Thoracic aorta (tissue), 2 donors: ENCODE measurements around the gene ZNF597. TPM values are rescaled to one million over a fixed set of nuclear protein-coding genes. Genes with fewer than 3 reads are reported as not detected.

Experiments used
- ATAC-seq: fragments of 150-250 bp; one replicate; pipeline ENCODE4 v1.8.0; 2017; ENCODE audit warnings: low read depth; ENCODE audit not compliant: insufficient number of reproducible peaks, low FRiP score
- DNase-seq: peaks from one replicate; pipeline ENCODE4 v3.0.0-alpha.2; 2020; ENCODE audit warnings: low spot score
- H3K27ac ChIP-seq, 2 donors: fragments of 200-600 bp; sonication (generic); 1 replicate in 1 of 2; 2 replicates in 1 of 2; pipeline ENCODE4 v1.5.1; 2016; ENCODE audit warnings: mild to moderate bottlenecking in 2 of 2, moderate library complexity in 2 of 2
- H3K27me3 ChIP-seq: fragments of 200-600 bp; sonication (generic); replicated peaks from 2 replicates; pipeline ENCODE4 v1.6.0; 2016; ENCODE audit warnings: mild to moderate bottlenecking; ENCODE audit not compliant: insufficient read depth
- H3K36me3 ChIP-seq: fragments of 200-600 bp; sonication (generic); one replicate; pipeline ENCODE4 v1.5.1; 2016
- H3K4me1 ChIP-seq, 2 donors: fragments of 200-600 bp; sonication (generic); 1 replicate in 1 of 2; 2 replicates in 1 of 2; pipeline versions ENCODE4 v1.5.1 to v1.6.0; 2016; ENCODE audit warnings: low read depth in 2 of 2, mild to moderate bottlenecking in 1 of 2; ENCODE audit not compliant: control insufficient read depth in 1 of 2
- H3K4me3 ChIP-seq: fragments of 200-600 bp; sonication (generic); 2 replicates; pipeline ENCODE4 v1.5.1; 2016; ENCODE audit warnings: mild to moderate bottlenecking
- H3K9me3 ChIP-seq: fragments of 200-600 bp; sonication (generic); 2 replicates; pipeline ENCODE4 v1.5.1; 2016
- CTCF ChIP-seq: fragments of 200-600 bp; sonication (generic); IDR thresholded peaks from one replicate; pipeline ENCODE4 v1.5.1; 2019; ENCODE audit warnings: antibody characterized with exemption
- total RNA-seq, 2 donors: library from RNA; depleted of rRNA; stranded (reverse); fragments of >200 nt; gene quantifications; one replicate each; pipeline versions ENCODE4 v1.1.0 to v1.2.3, GENCODE V29; 2016

Gene ZNF597
- total RNA-seq, 2 donors from 2014 or later: 2.3 to 6.2 TPM

DNA sequence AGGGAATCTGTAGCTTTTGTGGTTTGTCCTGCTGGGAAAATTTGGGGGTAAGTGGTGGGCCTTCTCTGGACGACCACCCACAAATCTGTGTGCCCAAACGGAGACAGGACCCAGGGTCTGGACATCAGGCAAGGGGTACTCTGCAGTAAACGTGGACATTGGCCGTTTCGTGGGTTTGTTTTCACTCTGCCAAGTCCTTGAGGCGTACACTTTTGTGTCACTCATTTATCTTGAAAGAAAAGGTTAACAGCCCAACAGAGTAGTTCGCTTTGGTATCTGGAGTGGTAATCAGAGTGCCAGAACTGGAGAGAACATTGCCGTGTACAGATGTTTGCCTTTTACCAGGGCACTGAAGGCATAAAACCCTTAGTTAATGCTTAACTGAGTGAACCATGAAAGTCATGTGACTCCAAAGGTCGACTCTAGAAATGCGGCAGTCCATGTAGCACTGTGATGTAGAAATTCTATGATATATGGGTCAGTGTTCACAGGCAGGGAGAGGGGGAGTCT is 15.6 kb upstream of the ZNF597 start:
- no peak for ATAC-seq
- H3K4me1 ChIP-seq: peaks cover 13 to 58% of the 10 kb centered on the region in 2 donors
- peak overlapping the region; percentile 82 for H3K4me3 ChIP-seq
- no peaks in the 10 kb centered on the region for H3K36me3 ChIP-seq
- H3K27me3 ChIP-seq: no peaks in the 10 kb centered on the region
- no peak for DNase-seq
- H3K9me3 ChIP-seq: no peaks in the 10 kb centered on the region
- TF ChIP-seq CTCF: no peak
- peak overlapping the region; percentile 93 to 96 for H3K27ac ChIP-seq

GRCh38 chr16:3458278-3458851 is 15.1 kb upstream of the ZNF597 start:
- Histone ChIP-seq H3K9me3 (no peaks in the 10 kb centered on the region), H3K4me1 (peaks cover 13 to 58% of the 10 kb centered on the region in 2 donors), H3K27me3 (no peaks in the 10 kb centered on the region), H3K27ac (peak overlapping the region; percentile 93 to 96), H3K4me3 (peak overlapping the region; percentile 82), H3K36me3 (no peaks in the 10 kb centered on the region)
- TF ChIP-seq CTCF: no peak
- no peak for ATAC-seq
- no peak for DNase-seq

GRCh38 chr16:3457434-3458252 is 14.3 kb upstream of the ZNF597 start:
- Histone ChIP-seq H3K27me3 (no peaks in the 10 kb centered on the region), H3K27ac (peak overlapping the region; percentile 93 to 96), H3K4me3 (peak overlapping the region; percentile 82), H3K36me3 (no peaks in the 10 kb centered on the region), H3K4me1 (peaks cover 13 to 58% of the 10 kb centered on the region in 2 donors), H3K9me3 (no peaks in the 10 kb centered on the region)
- DNase-seq (peak; percentile 15), ATAC-seq (peak; percentile 88)
- peak; percentile 48 for TF ChIP-seq CTCF

DNA sequence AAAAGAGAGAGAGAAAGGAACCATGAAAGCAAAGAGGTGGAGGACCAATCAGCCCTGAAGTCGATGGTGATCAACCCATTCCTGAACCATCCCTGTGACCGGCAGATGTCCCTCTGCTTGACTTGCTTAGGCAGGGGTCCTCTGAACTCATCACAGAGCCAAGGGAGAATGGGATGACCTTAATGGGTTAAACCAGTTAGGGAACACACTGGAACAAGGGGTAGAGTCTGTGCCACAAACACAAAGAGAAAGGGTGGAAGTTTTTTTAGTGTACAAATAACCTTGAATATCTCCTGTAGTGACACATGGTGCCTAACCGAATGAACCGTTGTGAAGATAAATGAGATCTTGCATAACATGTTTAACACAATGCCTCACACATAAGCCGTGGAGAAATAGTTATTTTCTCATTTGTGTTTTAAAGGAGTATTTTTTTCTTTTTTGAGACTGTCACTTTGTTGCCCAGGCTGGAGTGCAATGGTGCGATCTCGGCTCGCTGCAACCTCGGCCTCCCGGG is 11.4 kb upstream of the ZNF597 start:
- H3K9me3 ChIP-seq: no peaks in the 10 kb centered on the region
- no peak overlapping the region for H3K4me3 ChIP-seq
- no peak for TF ChIP-seq CTCF
- no peaks in the 10 kb centered on the region for H3K36me3 ChIP-seq
- ATAC-seq (no peak), DNase-seq (no peak)
- H3K27me3 ChIP-seq: no peaks in the 10 kb centered on the region
- no peak overlapping the region for H3K27ac ChIP-seq
- peaks cover 10 to 29% of the 10 kb centered on the region in 2 donors for H3K4me1 ChIP-seq

DNA sequence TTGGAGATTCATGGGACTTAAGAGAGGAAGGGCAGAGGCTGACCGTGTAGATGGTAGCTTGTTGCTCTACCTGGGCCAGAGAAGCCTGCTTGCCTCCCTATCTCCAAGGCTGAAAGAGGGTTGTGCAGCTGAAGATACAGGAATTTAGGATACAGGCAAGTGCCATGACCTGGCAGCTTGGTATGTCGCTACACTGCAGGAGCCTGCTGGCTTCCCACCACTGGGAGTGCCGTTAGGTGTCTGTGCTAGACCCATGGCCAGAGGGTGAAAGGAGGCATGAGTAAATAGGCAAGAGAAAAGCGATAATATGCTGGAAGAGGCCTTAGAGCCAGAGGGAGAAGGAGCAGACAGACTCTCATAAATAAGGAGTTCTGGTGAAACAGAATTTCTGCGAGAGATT is 10.8 kb upstream of the ZNF597 start:
- Histone ChIP-seq H3K9me3 (no peaks in the 10 kb centered on the region), H3K36me3 (no peaks in the 10 kb centered on the region), H3K4me3 (no peak overlapping the region), H3K27ac (no peak overlapping the region), H3K27me3 (no peaks in the 10 kb centered on the region), H3K4me1 (peaks cover 6 to 23% of the 10 kb centered on the region in 2 donors)
- ATAC-seq (no peak), DNase-seq (no peak)
- no peak for TF ChIP-seq CTCF
